HCEC 1CT (cell line): Measurements from ENCODE around the gene RGS19.

Source experiments
- DNase-seq: peaks from one replicate; pipeline ENCODE4 v3.0.0-alpha.2; 2017

RGS19 gene

DNA sequence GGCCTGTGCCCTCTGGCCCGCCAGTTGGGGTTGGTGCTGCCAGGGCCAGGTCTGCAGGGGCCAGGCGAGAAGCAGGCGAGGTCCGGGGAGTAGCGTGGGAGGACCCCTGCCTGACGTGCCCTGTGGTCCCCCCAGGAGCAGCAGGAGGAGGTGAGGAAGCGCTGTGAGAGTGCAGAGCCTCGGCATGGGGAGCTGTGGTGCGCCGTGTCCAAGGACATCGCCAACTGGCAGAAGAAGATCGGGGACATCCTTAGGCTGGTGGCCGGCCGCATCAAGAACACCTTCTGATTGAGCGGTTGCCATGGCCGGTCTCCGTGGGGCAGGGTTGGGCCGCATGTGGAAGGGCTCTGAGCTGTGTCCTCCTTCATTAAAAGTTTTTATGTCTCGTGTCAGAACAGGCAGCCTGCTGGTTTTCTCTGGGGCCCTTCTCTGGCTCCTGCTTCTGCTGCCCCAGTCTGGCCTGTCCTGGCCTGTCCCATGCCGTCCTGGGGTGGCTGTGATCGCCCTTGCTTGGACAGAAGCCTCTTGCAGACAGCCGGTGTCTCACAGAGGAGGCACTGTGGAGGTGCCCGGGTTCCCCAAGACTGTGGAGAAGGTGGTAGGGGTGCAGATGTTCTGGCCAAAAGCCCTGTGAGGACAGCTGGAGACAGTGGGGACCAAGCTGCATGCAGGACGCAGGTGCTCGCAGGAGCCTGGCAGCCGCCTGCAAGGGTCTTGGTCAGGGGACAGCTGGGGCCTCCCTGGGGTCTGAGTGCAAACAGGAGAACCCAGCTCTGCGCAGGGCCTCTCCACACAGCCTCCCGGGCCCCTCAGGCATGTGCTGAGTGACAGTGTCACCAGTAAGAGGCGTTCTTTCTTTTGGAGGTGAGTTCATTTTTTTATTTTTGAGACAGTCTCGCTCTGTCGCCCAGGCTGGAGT lies 46.4 kb downstream of the RGS19 start:
- no peak for DNase-seq

DNA sequence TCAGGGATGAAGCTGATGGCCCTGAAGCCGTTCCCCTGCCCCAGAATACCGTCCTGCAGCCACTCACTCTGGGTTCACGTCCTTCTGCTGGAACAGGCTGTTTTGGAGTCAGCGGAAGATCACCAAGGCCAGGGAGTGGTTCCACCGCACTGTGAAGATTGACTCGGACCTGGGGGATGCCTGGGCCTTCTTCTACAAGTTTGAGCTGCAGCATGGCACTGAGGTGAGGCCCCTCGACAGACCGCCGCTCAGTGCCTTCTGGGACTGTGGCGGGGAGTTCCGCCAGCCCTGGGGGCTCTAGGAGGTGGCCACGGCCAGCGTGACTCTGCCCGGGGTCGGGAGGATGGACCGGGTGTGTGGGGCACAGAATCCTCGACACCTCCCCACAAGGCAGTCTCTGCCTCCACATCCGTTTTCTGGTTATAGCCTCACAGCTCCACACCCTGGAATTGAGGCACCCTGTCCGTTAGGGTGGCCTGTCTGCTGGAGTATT lies 47.5 kb downstream of the RGS19 start:
- DNase-seq = no peak

DNA sequence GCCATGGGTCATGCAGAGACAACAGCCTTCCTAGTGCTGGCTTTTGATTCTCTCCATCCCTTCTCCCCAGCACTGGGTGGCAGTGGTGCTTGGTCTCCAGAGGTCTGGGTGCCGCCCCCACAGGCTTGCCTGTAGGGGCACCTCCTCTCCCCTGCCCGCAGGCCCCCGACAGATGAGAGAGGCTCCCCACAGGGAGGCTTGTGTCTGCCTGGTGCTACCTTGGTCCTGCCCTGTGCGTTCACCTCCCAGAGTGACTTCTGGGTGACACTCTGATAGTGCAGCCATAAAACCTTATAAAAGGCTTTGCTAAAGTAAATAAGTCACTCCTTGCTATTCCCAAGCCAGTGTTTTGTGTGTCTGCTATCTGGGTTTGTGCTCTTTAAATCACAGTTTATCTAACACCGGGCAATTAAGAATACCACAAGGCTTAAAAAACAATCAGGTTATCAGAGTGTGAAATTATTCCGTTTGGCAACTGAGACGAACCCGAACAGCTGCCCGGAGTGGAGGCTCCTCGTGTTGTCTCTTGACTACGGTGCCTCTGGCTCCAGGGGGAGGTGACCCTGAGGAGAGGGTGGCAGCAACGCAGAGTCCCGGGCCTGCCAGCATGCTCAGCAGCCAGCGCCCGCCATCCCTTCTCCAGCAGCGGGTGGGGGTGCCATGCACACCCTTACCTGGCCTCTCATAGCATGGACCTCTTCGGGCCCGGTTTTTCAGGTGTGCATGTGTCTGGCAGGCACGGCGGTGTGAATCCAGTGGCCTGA lies 48.8 kb downstream of the RGS19 start:
- no peak for DNase-seq

DNA sequence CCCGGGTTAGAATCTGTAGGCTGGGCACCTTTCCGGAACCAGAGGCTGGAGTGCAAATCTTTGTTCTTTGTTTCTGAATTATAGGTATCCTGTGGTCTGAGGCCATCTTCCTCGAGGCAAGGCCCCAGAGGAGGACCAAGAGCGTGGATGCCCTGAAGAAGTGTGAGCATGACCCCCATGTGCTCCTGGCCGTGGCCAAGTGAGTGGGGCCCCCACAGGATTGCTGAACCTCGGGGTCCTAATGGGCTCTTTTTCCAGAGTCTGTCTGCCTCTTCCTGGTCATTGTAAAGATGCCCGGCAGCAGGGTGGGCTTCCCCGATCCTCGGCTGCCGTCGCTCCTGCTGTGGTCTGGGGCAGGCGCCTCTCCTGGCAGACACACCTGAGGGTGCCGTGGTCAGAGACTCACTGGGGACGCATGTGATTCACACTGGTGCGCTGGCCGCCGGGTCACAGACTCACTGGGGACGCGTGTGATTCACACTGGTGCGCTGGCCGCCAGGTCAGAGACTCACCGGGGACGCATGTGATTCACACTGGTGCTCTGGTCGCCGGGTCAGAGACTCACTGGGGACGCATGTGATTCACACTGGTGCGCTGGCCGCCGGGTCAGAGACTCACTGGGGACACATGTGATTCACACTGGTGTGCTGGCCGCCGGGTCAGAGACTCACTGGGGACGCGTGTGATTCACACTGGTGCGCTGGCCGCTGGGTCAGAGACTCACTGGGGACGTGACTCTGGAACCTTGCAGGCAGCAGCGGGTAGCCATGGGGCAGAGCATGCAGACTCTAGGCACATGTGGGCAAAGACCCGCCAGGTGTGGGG lies 49.8 kb downstream of the RGS19 start:
- no peak for DNase-seq

DNA sequence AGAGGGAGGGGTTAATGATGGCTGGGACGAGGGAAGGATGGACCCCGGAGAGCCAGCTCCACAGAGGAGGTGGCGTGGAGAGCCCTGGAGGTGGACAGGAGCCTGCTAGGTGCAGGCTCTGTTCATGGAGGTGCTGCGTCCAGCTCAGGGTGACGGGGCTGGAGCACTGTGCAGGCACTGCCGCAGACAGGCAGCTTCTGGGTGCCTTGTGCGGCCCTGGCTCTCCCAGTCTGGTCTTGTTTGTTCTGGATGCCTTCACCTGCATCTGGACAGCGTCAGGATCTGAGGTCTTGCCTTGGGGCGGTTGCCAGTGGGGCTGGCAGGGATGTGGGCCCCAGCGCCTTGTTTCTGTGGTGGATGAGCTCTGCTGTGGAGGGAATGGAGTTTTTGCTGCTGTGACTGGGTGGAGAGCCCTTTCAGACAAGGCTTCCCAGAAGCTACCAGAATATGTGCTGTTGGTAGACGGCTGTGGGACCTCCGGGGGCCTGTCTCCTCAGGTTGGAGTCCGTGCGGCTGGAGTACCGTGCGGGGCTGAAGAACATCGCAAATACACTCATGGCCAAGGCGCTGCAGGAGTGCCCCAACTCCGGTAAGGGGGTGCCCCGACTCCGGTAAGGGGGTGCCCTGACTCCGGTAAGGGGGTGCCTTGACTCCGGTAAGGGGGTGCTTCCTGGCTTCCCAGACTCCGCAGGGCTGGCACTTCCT lies 51.2 kb downstream of the RGS19 start:
- DNase-seq = no peak

DNA sequence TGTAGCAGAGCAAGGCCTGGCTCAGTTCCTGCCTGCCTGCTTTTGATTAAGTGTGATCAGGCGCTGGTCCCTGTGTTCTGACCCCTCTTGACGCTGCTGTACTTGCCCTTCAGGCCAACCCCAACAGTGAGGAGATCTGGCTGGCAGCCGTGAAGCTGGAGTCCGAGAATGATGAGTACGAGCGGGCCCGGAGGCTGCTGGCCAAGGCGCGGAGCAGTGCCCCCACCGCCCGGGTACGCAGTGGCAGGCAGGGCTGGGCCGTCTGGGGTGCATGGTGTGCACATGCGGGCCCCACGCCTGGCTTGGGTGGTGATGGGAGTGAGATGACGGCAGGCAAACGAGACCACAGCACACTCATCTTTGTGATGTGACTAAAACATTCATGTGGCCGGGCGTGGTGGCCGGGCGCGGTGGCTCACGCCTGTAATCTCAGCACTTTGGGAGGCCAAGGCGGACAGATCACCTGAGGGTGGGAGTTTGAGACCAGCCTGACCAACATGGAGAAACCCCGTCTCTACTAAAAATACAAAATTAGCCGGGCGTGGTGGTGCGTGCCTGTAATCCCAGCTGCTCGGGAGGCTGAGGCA lies 53.4 kb downstream of the RGS19 start:
- DNase-seq = no peak

DNA sequence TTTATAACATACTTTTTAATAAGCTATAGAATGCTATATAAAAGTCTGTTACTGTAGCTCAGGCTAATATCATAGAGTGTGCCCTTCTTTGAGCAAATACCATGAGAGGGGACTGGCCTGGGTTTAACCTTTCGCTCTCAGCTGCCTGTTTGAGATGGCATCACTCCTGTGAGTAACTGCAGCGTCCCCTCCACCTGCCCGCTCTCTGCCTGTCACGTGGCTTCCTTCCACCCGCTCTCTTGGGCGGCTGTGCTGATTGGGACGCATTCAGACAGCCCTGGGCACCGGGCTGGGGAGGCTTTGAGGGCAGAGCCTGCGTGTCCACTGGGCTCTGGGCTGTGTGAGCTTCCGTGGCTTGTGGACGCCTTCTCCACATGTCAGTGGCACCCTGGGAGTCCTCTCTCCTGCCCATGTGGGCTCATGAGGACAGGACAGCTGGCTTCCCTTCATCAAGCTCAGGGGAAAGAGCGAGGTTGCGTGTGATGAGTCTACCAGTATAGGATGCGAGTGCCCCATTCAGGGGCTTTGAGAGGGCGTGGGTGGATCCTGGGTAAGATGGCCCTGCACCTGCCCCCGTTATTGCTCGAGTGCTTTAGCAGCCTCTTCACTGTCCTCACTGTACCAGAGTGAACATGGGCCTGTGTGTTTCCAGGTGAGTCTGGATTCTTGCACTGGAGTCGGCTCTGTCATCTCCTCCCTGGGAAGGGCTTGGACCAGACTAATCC lies 54.1 kb downstream of the RGS19 start:
- no peak for DNase-seq

DNA sequence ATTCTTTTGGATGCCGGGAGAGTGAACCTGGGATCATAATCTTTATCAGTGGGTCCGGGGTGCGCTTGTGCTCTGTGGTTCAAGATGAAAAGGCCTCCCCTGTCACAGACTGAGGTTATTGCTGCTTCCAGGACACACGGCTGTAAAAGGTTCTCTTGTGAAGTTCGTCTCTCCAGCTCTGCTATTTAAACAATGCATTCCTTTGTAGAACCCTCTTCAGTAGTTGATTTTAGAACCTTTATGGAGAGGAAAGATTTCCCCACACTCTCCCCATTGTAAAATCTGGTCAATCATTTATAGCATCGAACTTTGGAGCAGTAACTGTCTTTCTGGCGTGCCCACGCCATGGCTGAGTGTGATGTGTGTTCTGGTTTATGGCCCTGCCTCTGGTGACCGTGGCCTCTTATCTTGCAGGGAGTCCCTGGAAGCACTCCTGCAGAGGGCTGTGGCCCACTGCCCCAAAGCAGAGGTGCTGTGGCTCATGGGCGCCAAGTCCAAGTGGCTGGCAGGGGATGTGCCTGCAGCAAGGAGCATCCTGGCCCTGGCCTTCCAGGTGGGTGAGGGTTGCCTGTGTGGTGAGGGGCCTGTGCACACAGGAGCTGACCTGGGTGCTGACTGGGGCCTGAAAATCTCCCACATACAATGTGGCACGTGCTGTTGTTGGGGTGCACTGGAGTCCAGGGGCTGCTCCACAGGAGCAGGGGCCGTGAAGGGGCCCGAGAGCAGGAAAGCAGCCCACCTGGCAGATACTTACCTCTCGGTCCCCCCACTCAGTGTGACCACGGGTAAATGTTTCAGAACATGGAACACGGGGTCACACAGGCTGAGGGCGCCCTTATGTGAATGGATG lies 55.0 kb downstream of the RGS19 start:
- DNase-seq = no peak

DNA sequence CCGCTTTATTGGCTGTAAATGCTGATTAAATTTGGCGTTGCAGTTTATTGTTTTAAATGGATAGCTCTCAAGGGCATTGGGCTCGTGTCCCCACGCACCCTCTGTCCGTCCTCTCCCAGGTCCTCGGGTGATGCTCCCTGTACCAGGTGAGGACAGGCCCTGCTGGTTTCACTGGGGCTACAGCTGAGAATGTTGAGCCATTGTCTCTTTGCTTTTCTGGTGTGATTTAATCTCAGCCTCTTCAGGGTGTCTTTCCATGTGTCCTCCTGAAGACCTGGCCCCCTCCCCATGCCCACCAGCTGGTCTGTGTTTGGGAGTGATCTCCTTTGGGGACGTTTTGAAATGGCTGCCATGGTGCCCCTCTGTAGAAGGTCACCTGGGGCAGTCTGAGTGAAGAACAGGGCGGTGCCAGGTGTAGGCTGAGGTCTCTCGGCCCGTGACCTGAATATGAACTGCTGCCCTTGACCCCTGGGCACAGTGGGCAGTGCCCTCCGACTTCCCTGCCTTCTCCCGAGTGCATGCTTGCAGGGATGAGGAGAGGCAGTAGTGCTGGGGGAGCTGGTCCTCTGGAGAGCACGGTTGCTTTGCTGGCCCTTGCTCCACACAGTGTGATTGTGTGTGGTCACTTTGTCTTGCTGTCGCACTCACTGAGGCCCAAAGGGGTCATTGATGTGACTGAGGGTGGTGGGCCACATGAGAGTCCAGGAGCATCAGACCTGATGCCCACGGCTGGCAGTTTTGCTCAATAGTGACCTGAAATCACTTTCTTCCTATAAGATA lies 55.8 kb downstream of the RGS19 start:
- no peak for DNase-seq
